HUES64 (cell line): ENCODE results near the gene HPCAL1.

Source experiments
- H3K27ac ChIP-seq: 2 replicates; pipeline ENCODE4 v1.7.0; 2013; ENCODE audit warnings: low read depth, low read length, inconsistent platforms
- H3K27me3 ChIP-seq: 2 replicates; pipeline ENCODE4 v1.6.1; 2013; ENCODE audit warnings: mild to moderate bottlenecking, low read length; ENCODE audit not compliant: insufficient read depth
- H3K36me3 ChIP-seq: 2 replicates; pipeline ENCODE4 v1.6.1; 2013; ENCODE audit warnings: mild to moderate bottlenecking, low read length; ENCODE audit not compliant: insufficient read depth
- H3K4me1 ChIP-seq: 2 replicates; pipeline ENCODE4 v1.6.1; 2013; ENCODE audit warnings: mild to moderate bottlenecking, low read length, moderate library complexity; ENCODE audit not compliant: insufficient read depth
- H3K4me3 ChIP-seq: 2 replicates; pipeline ENCODE4 v1.5.1; 2013; ENCODE audit warnings: mild to moderate bottlenecking, low read length, moderate library complexity
- H3K9ac ChIP-seq: 2 replicates; pipeline ENCODE4 v1.6.1; 2013; ENCODE audit warnings: mild to moderate bottlenecking, low read depth, low read length
- H3K9me3 ChIP-seq: 2 replicates; pipeline ENCODE4 v1.6.1; 2013; ENCODE audit warnings: low read depth, low read length; ENCODE audit not compliant: insufficient read depth
- WGBS: fragments of 150-250, 120-280 bp; methylation state at CpG from one replicate; pipeline ENCODE4 v1.1.7; 2013; ENCODE audit warnings: missing lambda C conversion rate; 5-methylcytosine and 5-hydroxymethylcytosine counted together

Gene HPCAL1

DNA sequence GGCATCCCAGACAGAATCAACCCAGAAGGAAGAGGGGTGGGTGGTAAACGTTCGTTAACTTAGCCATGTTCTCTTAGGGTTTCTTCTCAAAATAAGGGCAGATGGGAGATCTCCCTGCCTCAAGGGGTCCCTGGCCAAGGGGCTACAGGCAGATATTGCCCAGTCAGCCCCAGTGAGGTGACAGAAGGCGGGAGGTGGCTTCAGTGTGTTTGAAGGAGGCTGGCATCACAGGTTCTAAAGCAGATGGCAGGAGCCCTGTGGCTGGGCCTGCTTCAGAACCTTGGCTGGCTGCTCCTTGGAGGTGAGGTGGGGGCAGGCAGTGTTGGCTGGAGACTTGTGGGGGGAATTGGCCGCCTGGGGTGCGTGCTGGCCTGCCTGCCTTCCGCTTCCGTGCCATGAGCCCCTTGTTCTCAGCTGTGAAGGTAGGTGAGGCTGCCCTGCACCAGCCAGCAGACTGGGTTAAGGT, 23.5 kb downstream of the HPCAL1 start:
- 91% methylated on average over 7 of the region's 7 CpGs for WGBS
- no peak overlapping the region for H3K9ac ChIP-seq
- H3K9me3 ChIP-seq, result no peaks in the 10 kb centered on the region
- H3K36me3 ChIP-seq, result no peaks in the 10 kb centered on the region
- no peak overlapping the region for H3K4me3 ChIP-seq
- H3K27ac ChIP-seq, result no peak overlapping the region
- H3K4me1 ChIP-seq, result peaks cover 41% of the 10 kb centered on the region
- H3K27me3 ChIP-seq, result no peaks in the 10 kb centered on the region

GRCh38 chr2:10326707-10327594, 24.2 kb downstream of the HPCAL1 start:
- WGBS, result 73% methylated on average over 14 of the region's 15 CpGs
- Histone ChIP-seq H3K4me3 (no peak overlapping the region), H3K27ac (no peak overlapping the region), H3K9me3 (no peaks in the 10 kb centered on the region), H3K27me3 (no peaks in the 10 kb centered on the region), H3K4me1 (peaks cover 48% of the 10 kb centered on the region), H3K36me3 (no peaks in the 10 kb centered on the region), H3K9ac (no peak overlapping the region)

GRCh38 chr2:10327896-10328669, 25.4 kb downstream of the HPCAL1 start:
- Histone ChIP-seq H3K4me3 (no peak overlapping the region), H3K9me3 (no peaks in the 10 kb centered on the region), H3K36me3 (no peaks in the 10 kb centered on the region), H3K27me3 (no peaks in the 10 kb centered on the region), H3K9ac (no peak overlapping the region), H3K27ac (no peak overlapping the region), H3K4me1 (peaks cover 58% of the 10 kb centered on the region)
- WGBS, result 90% methylated on average over 7 of the region's 7 CpGs

GRCh38 chr2:10328670-10329579, 26.2 kb downstream of the HPCAL1 start:
- Histone ChIP-seq H3K4me3 (no peak overlapping the region), H3K27me3 (no peaks in the 10 kb centered on the region), H3K9me3 (no peaks in the 10 kb centered on the region), H3K4me1 (peaks cover 58% of the 10 kb centered on the region), H3K9ac (no peak overlapping the region), H3K27ac (peak overlapping the region; percentile 51; the same call in 1 of the 2 replicates), H3K36me3 (no peaks in the 10 kb centered on the region)
- 93% methylated on average over 10 of the region's 12 CpGs for WGBS

DNA sequence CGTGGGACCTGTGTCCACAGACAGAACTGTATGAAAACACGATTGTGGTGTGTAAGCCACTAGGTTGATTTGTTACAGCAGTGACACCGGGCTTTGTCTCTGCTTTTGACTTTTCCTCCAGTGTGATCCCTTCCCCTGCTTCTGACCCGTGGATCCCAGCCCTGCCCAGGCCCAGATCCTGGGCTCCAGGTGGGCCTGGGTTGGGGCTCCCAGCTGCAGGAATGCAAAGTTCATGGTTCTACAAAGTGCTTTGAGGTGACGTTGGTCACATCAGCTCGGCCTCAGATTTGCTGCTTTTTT, 26.8 kb downstream of the HPCAL1 start:
- H3K27ac ChIP-seq, result peak overlapping the region; percentile 51; the same call in 1 of the 2 replicates
- no peaks in the 10 kb centered on the region for H3K27me3 ChIP-seq
- H3K9ac ChIP-seq, result 0 out of 2 replicates have a peak overlapping the region, but pooled peaks have one; percentile 35
- 80% methylated on average over 6 of the region's 6 CpGs for WGBS
- no peak overlapping the region for H3K4me3 ChIP-seq
- no peaks in the 10 kb centered on the region for H3K36me3 ChIP-seq
- peaks cover 53% of the 10 kb centered on the region for H3K4me1 ChIP-seq
- no peaks in the 10 kb centered on the region for H3K9me3 ChIP-seq

DNA sequence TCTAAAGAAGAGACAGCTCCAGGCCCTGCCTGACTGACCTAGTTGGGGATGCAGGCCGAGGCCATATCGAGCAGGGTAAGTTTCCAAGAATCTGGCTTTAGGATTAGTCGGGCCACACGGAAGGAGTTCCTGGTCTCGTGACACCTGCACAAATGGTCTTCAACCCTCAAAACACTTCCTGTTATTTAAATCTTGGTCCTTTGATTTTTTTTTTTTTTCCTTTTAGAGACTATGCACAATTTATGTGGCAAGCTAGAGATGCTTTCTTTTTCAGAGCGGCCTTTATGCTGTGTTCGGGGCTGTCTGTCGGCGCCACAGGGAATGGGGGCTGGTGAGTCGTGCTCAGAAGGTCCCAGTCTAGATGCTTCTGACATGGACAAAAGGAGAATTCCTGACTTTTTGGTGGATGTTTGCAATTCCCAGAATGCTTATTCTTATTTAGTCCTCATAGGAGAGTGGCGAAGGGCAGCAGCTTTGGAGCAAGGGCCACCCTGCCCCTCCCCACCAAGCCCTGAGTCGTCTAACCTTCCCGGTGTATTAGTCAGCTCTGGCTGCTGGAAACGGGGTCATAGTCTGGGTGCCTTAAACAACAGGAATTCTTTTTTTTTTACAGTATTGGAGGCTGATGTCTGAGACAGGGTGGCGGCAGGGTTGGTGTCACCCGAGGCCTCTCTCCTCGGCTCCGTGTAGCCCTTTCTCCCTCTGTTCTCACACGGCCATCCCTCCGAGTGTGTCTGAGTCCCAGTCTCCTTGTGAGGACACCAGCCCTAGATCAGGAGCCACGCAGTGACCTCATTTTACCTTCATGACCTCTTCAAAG, 27.4 kb downstream of the HPCAL1 start:
- H3K27ac ChIP-seq, result peak overlapping the region; percentile 51
- WGBS, result 67% methylated on average over 21 of the region's 21 CpGs
- no peaks in the 10 kb centered on the region for H3K9me3 ChIP-seq
- H3K27me3 ChIP-seq, result no peaks in the 10 kb centered on the region
- no peak overlapping the region for H3K4me3 ChIP-seq
- H3K36me3 ChIP-seq, result no peaks in the 10 kb centered on the region
- peaks cover 53% of the 10 kb centered on the region for H3K4me1 ChIP-seq
- 0 out of 2 replicates have a peak overlapping the region, but pooled peaks have one; percentile 35 for H3K9ac ChIP-seq

GRCh38 chr2:10330700-10331026, 28.0 kb downstream of the HPCAL1 start:
- Histone ChIP-seq H3K27me3 (no peaks in the 10 kb centered on the region), H3K4me3 (no peak overlapping the region), H3K27ac (peak overlapping the region; percentile 31; the same call in 1 of the 2 replicates), H3K9me3 (0 out of 2 replicates have a peak, but pooled peaks cover 4% of the 10 kb centered on the region), H3K36me3 (no peaks in the 10 kb centered on the region), H3K4me1 (peaks cover 52% of the 10 kb centered on the region), H3K9ac (no peak overlapping the region)
- 85% methylated on average over 9 of the region's 9 CpGs for WGBS

DNA sequence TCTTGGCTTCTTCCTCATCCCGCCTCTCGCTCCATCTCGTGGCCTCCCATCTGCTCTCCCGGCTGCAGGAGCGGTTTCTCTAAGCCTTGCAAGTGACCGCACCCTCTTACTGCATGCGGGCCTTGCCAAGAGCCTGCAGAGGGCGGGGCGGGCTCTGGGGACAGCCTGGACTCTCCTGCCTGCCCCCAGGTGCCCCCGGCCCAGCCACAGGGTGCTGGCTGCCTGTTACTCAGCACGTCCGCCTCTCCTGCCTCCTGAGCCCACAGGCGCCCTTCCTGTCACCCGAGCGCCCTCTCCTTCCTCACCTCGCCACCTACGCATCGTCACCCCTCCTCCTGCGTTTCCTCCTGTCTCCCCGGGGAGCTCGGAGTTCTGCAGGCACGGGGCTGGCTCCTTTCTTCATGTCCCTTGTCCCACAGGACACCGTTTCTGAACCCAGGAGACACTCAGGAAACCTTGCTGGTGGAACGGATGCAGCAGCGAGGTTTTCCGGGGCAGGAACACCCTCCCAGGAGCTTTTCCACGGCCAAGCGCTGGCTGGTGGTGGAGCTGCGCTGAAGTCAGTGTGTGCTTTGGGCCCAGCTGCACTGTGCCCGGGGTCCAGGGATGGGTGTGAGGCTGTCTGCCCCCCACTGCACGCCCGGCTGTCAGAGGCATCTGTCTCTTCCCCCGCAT, 28.5 kb downstream of the HPCAL1 start:
- H3K9ac ChIP-seq, result no peak overlapping the region
- no peak overlapping the region for H3K4me3 ChIP-seq
- no peak overlapping the region for H3K27ac ChIP-seq
- H3K27me3 ChIP-seq, result no peaks in the 10 kb centered on the region
- WGBS, result 78% methylated on average over 33 of the region's 33 CpGs
- H3K4me1 ChIP-seq, result peaks cover 50% of the 10 kb centered on the region
- 0 out of 2 replicates have a peak, but pooled peaks cover 4% of the 10 kb centered on the region for H3K9me3 ChIP-seq
- H3K36me3 ChIP-seq, result no peaks in the 10 kb centered on the region

DNA sequence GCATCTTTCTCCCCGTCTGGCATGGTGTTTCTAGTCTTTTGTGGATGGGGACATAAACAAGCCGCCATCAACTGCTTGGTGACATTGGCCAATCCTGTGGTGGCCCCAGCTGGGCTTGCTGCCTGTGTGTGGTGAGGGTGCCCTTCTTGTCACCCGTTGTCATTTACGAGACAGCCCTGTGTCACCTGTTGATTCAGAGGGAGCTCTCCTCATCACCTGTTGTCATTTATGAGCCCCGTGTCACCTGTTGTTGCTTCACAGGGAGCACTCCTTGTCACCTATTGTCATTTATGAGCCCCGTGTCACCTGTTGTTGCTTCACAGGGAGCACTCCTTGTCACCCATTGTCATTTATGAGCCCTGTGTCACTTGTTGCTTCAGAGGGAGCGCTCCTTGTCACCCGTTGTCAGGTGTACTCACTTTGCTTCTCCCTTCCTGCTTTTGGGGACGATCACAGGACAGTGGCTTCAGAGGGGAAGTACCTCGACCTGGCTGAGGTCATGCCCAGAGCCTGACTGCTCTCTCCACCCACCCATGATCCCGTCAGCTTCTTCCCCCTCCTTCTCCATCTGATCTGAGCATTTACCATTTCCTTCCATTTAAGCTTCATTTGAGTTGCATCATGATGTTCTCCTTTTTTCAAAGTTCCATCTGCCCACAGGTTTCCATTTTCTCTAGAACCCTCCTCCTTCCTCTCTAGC, 29.1 kb downstream of the HPCAL1 start:
- no peaks in the 10 kb centered on the region for H3K27me3 ChIP-seq
- H3K36me3 ChIP-seq, result no peaks in the 10 kb centered on the region
- peaks cover 47% of the 10 kb centered on the region for H3K4me1 ChIP-seq
- H3K9ac ChIP-seq, result no peak overlapping the region
- 0 out of 2 replicates have a peak overlapping the region, but pooled peaks have one; percentile 8 for H3K27ac ChIP-seq
- H3K4me3 ChIP-seq, result no peak overlapping the region
- WGBS, result 82% methylated on average over 11 of the region's 11 CpGs
- H3K9me3 ChIP-seq, result 0 out of 2 replicates have a peak, but pooled peaks cover 4% of the 10 kb centered on the region
